Duodenal mucosa (tissue), 2 donors: ENCODE data around the gene LMF2.
"Not testable (repeated sequence)": the region's sequence is repeated elsewhere in the genome, so short reads cannot be mapped to it uniquely, and the experiment has no call there.

ENCODE experiments used
- H3K27ac ChIP-seq: one replicate; pipeline ENCODE4 v1.7.0; 2013; ENCODE audit warnings: low read depth, low read length
- H3K27me3 ChIP-seq, 2 donors: one replicate each; pipeline ENCODE4 v1.7.0; 2013; ENCODE audit warnings: low read length in 2 of 2, control low read depth in 1 of 2; ENCODE audit not compliant: insufficient read depth in 2 of 2, control insufficient read depth in 1 of 2
- H3K36me3 ChIP-seq, 2 donors: one replicate each; pipeline ENCODE4 v1.7.0; 2013; ENCODE audit warnings: low read length in 2 of 2, control low read depth in 1 of 2; ENCODE audit not compliant: insufficient read depth in 2 of 2, control insufficient read depth in 1 of 2
- H3K4me1 ChIP-seq, 2 donors: one replicate each; pipeline ENCODE4 v1.7.0; 2013; ENCODE audit warnings: low read length in 2 of 2, control low read depth in 1 of 2; ENCODE audit not compliant: insufficient read depth in 2 of 2, control insufficient read depth in 1 of 2
- H3K4me3 ChIP-seq, 2 donors: one replicate each; pipeline ENCODE4 v1.7.0; 2013; ENCODE audit warnings: low read length in 2 of 2, low read depth in 1 of 2
- H3K9ac ChIP-seq, 2 donors: one replicate each; pipeline ENCODE4 v1.7.0; 2013; ENCODE audit warnings: low read length in 2 of 2, low read depth in 1 of 2
- H3K9me3 ChIP-seq, 2 donors: one replicate each; pipeline ENCODE4 v1.7.0; 2013; ENCODE audit warnings: low read length in 2 of 2, control low read depth in 1 of 2; ENCODE audit not compliant: control insufficient read depth in 1 of 2

LMF2 gene

GRCh38 chr22:50523458-50523805 is 15.9 kb upstream of the LMF2 start:
- Histone ChIP-seq H3K36me3 (peaks cover 17 to 43% of the 10 kb centered on the region in 2 donors), H3K9ac (peak overlapping the region in 1 of 2 donors; percentile 72), H3K27me3 (no peaks in the 10 kb centered on the region), H3K27ac (no peak overlapping the region), H3K9me3 (no peaks in the 10 kb centered on the region), H3K4me1 (peaks cover 34 to 48% of the 10 kb centered on the region in 2 donors), H3K4me3 (peak overlapping the region in 1 of 2 donors; percentile 62)

GRCh38 chr22:50522806-50523438 is 15.4 kb upstream of the LMF2 start:
- Histone ChIP-seq H3K4me3 (peak overlapping the region in 1 of 2 donors; percentile 62), H3K27me3 (no peaks in the 10 kb centered on the region), H3K4me1 (peaks cover 29 to 42% of the 10 kb centered on the region in 2 donors), H3K36me3 (peaks cover 18 to 48% of the 10 kb centered on the region in 2 donors), H3K27ac (no peak overlapping the region), H3K9me3 (no peaks in the 10 kb centered on the region), H3K9ac (no peak overlapping the region)

- Histone ChIP-seq H3K4me3 (no peak overlapping the region), H3K27ac (no peak overlapping the region), H3K9me3 (no peaks in the 10 kb centered on the region), H3K9ac (no peak overlapping the region), H3K27me3 (no peaks in the 10 kb centered on the region), H3K4me1 (peaks cover 24 to 36% of the 10 kb centered on the region in 2 donors), H3K36me3 (peaks cover 24 to 54% of the 10 kb centered on the region in 2 donors)
Measured at GRCh38 chr22:50522208-50522805, 14.8 kb upstream of the LMF2 start.

DNA sequence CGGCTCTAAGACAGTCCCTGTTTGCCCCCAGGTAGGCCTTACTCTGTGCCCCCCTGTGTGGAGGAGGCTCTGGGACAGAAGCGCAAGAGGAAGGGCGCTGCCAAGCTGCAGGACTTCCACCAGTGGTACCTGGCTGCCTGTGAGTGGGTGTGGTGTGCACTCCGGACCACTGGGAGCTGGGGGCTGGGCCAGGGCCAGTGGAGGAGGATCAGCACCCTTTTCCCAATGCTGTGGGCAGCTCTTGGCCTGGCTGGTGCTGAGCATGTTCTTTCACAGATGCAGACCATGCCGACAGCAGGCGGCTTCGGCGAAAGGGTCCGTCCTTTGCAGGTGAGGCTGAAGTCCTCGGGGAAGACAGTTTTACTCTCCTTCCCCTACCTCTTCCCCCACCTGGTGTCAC is 14.2 kb upstream of the LMF2 start:
- Histone ChIP-seq H3K36me3 (peaks cover 28 to 58% of the 10 kb centered on the region in 2 donors), H3K27ac (no peak overlapping the region), H3K9ac (no peak overlapping the region), H3K4me1 (peaks cover 18 to 30% of the 10 kb centered on the region in 2 donors), H3K4me3 (no peak overlapping the region), H3K9me3 (no peaks in the 10 kb centered on the region), H3K27me3 (no peaks in the 10 kb centered on the region)

- H3K9ac ChIP-seq = no peak overlapping the region
- peaks cover 28 to 64% of the 10 kb centered on the region in 2 donors for H3K36me3 ChIP-seq
- peaks cover 15 to 27% of the 10 kb centered on the region in 2 donors for H3K4me1 ChIP-seq
- H3K9me3 ChIP-seq = no peaks in the 10 kb centered on the region
- H3K4me3 ChIP-seq = no peak overlapping the region
- no peak overlapping the region for H3K27ac ChIP-seq
- no peaks in the 10 kb centered on the region for H3K27me3 ChIP-seq
Measured at GRCh38 chr22:50520826-50521453, 13.4 kb upstream of the LMF2 start.

DNA sequence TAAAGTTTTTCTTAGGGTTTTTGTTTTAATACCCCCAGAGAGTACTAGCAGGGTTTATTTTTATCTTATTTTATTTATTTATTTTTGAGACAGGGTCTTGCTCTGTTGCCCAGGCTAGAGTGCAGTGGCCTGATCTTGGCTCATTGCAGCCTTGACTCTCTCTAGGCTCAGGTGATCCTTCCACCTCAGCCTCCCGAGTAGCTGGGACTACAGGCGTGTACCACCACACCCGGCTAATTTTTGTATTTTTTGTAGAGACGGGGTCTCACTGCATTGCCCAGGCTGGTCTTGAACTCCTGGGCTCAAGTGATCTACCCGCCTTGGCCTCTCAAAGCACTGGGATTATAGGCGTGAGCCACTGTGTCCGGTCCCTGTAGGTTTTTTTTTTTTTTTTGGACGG is 12.7 kb upstream of the LMF2 start:
- H3K27ac ChIP-seq, H3K4me3 ChIP-seq, H3K9me3 ChIP-seq, H3K9ac ChIP-seq, H3K27me3 ChIP-seq: not testable (repeated sequence)
- Histone ChIP-seq H3K36me3 (peaks cover 28 to 64% of the 10 kb centered on the region in 2 donors), H3K4me1 (peaks cover 15 to 27% of the 10 kb centered on the region in 2 donors)

DNA sequence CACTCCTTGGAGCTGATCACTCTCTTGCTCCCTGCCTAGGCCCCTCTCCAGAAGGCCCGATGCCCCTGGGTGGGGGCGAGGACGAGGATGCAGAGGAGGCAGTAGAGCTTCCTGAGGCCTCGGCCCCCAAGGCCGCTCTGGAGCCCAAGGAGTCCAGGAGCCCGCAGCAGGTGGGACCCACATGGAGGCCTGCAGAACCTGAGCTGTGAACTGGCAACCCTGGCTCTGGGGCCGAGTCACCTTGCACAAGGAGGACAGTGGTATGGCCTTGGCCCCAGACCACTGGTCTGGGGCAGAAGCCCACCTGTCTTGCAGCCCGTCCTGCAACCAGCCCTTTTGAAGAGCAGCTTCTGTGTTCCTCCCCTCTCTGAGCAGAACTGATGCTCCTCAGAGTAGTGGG is 11.6 kb upstream of the LMF2 start:
- H3K27me3 ChIP-seq = no peaks in the 10 kb centered on the region
- H3K9ac ChIP-seq = no peak overlapping the region
- peaks cover 28 to 69% of the 10 kb centered on the region in 2 donors for H3K36me3 ChIP-seq
- H3K27ac ChIP-seq = no peak overlapping the region
- no peak overlapping the region for H3K4me3 ChIP-seq
- H3K9me3 ChIP-seq = no peaks in the 10 kb centered on the region
- peaks cover 10 to 18% of the 10 kb centered on the region in 2 donors for H3K4me1 ChIP-seq

- H3K4me3 ChIP-seq = no peak overlapping the region
- H3K27ac ChIP-seq = no peak overlapping the region
- H3K4me1 ChIP-seq = peaks cover 7 to 13% of the 10 kb centered on the region in 2 donors
- H3K9ac ChIP-seq = no peak overlapping the region
- H3K9me3 ChIP-seq = no peaks in the 10 kb centered on the region
- H3K36me3 ChIP-seq = peaks cover 27 to 67% of the 10 kb centered on the region in 2 donors
- no peaks in the 10 kb centered on the region for H3K27me3 ChIP-seq
Measured at GRCh38 chr22:50518606-50519005, 11.1 kb upstream of the LMF2 start.

DNA sequence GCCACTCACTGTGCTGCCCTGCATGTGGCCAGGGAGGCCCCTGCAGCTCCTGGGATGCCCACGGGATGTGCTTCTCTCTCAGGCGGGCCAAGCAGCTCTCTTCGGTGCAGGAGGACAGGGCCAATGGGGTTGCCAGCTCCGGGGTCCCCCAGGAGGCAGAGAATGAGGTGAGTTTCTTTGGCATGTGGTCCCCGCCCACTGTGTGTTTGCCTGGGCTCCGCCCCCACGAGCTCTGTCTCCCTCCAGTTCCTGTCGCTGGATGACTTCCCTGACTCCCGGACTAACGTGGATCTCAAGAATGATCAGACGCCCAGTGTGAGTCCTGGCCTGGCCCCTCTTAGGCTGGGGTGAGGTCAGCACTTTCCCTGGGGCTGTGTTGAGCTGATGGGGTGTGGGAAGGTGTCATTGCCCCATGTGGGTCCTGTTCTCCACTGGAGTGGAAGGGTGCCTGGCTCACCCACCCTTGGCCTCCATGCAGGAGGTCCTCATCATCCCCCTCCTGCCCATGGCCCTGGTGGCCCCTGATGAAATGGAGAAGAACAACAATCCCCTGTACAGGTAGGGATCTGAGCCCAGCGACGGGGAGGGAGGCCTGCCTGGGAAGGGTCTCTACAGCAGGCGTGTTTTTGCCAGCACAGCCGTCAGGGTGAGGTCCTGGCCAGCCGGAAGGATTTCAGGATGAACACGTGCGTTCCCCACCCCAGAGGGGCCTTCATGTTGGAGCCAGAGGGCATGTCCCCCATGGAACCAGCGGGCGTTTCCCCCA is 10.2 kb upstream of the LMF2 start:
- Histone ChIP-seq H3K9ac (no peak overlapping the region), H3K9me3 (no peaks in the 10 kb centered on the region), H3K4me1 (peaks cover 0 to 4% of the 10 kb centered on the region in 2 donors), H3K4me3 (no peak overlapping the region), H3K27me3 (no peaks in the 10 kb centered on the region), H3K27ac (no peak overlapping the region), H3K36me3 (peaks cover 20 to 58% of the 10 kb centered on the region in 2 donors)

DNA sequence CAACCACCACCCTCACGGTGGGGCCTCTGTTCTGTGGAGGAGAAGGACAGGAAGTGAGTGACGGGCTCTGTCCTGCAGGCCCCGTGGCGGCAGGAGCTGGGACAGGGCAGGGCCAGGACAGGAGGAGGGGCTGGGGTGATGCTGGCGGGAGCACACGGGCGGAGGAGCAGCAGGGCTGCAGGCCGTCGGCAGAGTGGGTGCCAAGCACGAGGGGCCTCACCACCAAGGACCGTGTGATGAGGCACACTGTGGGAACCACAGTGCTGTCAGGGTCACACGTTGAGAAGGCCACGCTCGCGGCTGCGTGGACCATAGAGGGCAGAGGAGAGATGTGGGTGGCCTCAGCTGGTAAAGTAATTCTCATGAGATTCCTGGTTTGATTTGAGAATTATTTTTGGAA is 9.4 kb upstream of the LMF2 start:
- H3K4me1 ChIP-seq = no peaks in the 10 kb centered on the region
- H3K27ac ChIP-seq = no peak overlapping the region
- H3K36me3 ChIP-seq = peaks cover 18 to 55% of the 10 kb centered on the region in 2 donors
- H3K27me3 ChIP-seq = no peaks in the 10 kb centered on the region
- no peak overlapping the region for H3K4me3 ChIP-seq
- H3K9me3 ChIP-seq = no peaks in the 10 kb centered on the region
- no peak overlapping the region for H3K9ac ChIP-seq
